ENCODE results near the gene STAT4.

The STAT4 gene

GRCh38 chr2:191166111-191166755 lies 15.4 kb upstream of the STAT4 start:
- Mint-ChIP-seq H3K27ac (no peak overlapping the region), H3K36me3 (no peaks in the 10 kb centered on the region), H3K9me3 (no peaks in the 10 kb centered on the region), H3K4me3 (no peak overlapping the region), H3K4me1 (peaks cover 20% of the 10 kb centered on the region)
- no peak for ATAC-seq
- DNase-seq (ENCODE audit: low spot score in 2 of 2) = no peak

DNA sequence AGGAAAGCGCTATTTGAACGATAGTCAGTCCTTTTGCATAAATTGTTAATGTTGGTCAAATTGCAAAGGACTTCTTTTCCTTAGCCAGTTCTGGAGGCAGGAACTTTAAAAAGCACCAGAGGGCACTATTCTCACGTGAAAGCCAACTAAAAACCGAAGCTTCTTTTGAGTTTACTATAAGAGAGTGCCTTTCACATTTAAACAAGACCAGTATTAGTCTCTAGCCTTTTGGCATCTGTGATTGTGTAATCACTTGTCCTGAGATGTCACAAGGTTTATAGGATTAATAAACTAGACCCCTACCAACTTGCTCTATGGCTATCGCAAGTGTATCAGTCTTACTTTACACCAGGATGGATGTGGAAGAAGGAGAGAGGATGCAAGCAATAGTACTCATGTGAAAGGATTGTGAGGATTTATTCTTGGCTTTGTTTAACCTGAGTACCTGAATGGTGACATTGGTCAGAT lies 14.4 kb upstream of the STAT4 start:
- ATAC-seq (peak; percentile 88), DNase-seq (ENCODE audit: low spot score in 2 of 2) (no peak)
- Mint-ChIP-seq H3K36me3 (no peaks in the 10 kb centered on the region), H3K4me3 (no peak overlapping the region), H3K27ac (no peak overlapping the region), H3K9me3 (no peaks in the 10 kb centered on the region), H3K4me1 (peaks cover 13% of the 10 kb centered on the region)

- H3K27ac Mint-ChIP-seq = no peak overlapping the region
- no peak for ATAC-seq
- DNase-seq (ENCODE audit: low spot score in 2 of 2) = no peak
- H3K36me3 Mint-ChIP-seq = no peaks in the 10 kb centered on the region
- H3K9me3 Mint-ChIP-seq = no peaks in the 10 kb centered on the region
- no peak overlapping the region for H3K4me3 Mint-ChIP-seq
- H3K4me1 Mint-ChIP-seq = peaks cover 21% of the 10 kb centered on the region
Observed at GRCh38 chr2:191158747-191159146, 8.0 kb upstream of the STAT4 start.

DNA sequence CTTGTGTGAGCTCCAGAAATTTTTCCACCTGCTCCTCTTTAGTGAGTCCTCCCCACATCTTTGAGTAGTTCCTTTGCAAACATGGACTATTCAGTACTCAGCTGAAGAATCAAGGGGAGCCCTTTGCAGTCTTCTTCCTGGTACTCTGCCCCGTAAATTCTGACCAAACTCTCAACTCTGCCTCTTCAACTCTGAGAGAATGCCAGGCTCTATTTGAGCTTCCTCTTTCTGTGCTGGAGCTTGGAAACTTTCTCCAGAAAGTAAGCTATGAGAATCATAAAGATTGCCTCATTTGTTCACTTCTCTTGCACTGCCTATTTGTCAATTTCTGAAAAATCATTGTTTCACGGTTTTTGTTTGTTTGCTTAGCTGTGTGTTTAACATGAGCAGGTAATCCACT lies 7.4 kb upstream of the STAT4 start:
- peaks cover 22% of the 10 kb centered on the region for H3K4me1 Mint-ChIP-seq
- H3K36me3 Mint-ChIP-seq = no peaks in the 10 kb centered on the region
- H3K27ac Mint-ChIP-seq = no peak overlapping the region
- H3K9me3 Mint-ChIP-seq = no peaks in the 10 kb centered on the region
- no peak overlapping the region for H3K4me3 Mint-ChIP-seq
- ATAC-seq (no peak), DNase-seq (ENCODE audit: low spot score in 2 of 2) (no peak)

DNA sequence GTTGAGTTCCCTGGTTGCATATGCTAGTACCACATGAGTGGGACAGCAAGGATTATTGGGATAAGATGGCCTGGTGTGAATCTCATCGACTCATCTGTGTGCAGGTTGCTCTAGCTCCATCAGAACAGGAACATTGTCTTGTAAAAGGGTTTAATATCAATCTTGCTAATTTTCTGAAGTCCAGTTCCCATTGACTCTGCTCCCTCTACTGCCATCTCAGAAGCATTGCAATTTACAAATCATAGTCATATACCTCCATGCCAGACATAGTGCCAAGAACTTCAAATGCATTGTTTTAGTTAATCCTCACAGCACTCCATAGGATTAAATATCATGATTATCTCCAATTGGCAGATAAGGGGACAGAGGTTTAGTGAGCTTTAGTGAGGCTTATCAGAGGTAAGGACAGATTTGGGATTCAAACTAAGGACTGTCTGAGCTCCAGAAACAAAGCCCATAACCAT lies 4.8 kb upstream of the STAT4 start:
- Mint-ChIP-seq H3K4me1 (peaks cover 44% of the 10 kb centered on the region), H3K9me3 (no peaks in the 10 kb centered on the region), H3K4me3 (no peak overlapping the region), H3K27ac (peak overlapping the region; percentile 1), H3K36me3 (peaks cover 4% of the 10 kb centered on the region)
- ATAC-seq (peak; percentile 29), DNase-seq (ENCODE audit: low spot score in 2 of 2) (no peak)

- H3K4me1 Mint-ChIP-seq = peaks cover 39% of the 10 kb centered on the region
- peaks cover 9% of the 10 kb centered on the region for H3K36me3 Mint-ChIP-seq
- no peak overlapping the region for H3K4me3 Mint-ChIP-seq
- no peak overlapping the region for H3K27ac Mint-ChIP-seq
- DNase-seq (ENCODE audit: low spot score in 2 of 2) = no peak
- no peak for ATAC-seq
- H3K9me3 Mint-ChIP-seq = no peaks in the 10 kb centered on the region
Observed at GRCh38 chr2:191153716-191154115, 2.9 kb upstream of the STAT4 start.

DNA sequence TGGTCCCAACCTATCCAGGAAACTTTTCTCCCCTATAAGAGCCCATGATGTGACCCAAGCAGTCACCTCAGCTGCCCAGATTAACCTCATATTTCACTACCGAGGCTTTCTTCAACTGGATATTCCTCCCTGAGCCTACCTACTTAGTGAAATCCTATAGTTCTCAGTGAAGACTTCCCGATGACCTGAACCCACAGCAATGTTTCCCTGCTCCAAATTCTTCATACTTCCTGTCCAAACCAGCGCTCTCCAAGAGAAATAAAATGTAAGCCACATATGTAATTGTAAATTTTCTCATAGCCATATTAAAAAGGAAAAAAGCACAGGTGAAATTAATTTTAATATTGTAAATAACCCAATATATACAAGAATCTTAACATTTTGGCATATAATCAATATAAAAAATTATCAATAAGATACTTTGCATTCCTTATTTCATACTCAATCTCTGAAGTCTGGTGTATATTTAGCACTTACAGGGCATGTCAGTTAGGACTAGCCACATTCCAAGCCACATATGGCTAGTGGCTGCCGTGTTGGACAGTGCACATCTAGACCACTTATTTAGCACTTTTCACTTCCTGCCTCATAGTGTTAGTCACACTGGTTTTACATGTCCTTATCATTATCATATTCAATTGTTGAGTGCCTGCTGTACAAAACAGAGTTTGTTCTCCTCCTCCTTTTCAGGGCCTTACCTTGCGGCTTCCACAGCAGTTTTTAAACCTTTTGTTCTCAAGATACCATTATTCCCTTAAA lies 1.9 kb upstream of the STAT4 start:
- peak overlapping the region; percentile 93 for H3K27ac Mint-ChIP-seq
- peak overlapping the region; percentile 85 for H3K4me3 Mint-ChIP-seq
- peak; percentile 62 for ATAC-seq
- no peak for DNase-seq (ENCODE audit: low spot score in 2 of 2)
- peaks cover 19% of the 10 kb centered on the region for H3K36me3 Mint-ChIP-seq
- no peaks in the 10 kb centered on the region for H3K9me3 Mint-ChIP-seq
- peaks cover 47% of the 10 kb centered on the region for H3K4me1 Mint-ChIP-seq

- ATAC-seq (peak; percentile 14), DNase-seq (ENCODE audit: low spot score in 2 of 2) (no peak)
- Mint-ChIP-seq H3K9me3 (no peaks in the 10 kb centered on the region), H3K36me3 (peaks cover 32% of the 10 kb centered on the region), H3K27ac (peak overlapping the region; percentile 93), H3K4me3 (peak overlapping the region; percentile 85), H3K4me1 (peaks cover 59% of the 10 kb centered on the region)
Observed at GRCh38 chr2:191151331-191151730, 537 bp upstream of the STAT4 start.

DNA sequence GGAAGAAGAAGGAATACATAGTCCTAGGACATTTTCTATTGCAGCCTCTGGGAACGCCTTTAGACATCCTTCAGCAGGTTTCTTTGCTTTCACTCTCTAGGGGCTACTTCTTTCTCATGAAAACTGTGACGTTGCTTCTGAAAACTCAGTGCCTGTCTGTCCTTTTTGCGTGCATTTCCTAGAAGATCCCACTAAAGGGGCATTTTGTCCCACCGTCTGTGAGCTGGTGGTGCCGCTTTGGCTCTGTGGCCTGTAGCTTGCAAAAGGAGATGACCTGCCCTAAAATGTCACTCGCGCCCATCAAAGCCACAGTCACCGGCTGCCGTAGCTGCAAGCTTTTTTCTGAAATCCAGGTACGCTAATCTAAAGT lies 579 bp downstream of the STAT4 start:
- Mint-ChIP-seq H3K4me3 (peak overlapping the region; percentile 85), H3K27ac (peak overlapping the region; percentile 93), H3K9me3 (no peaks in the 10 kb centered on the region), H3K36me3 (peaks cover 43% of the 10 kb centered on the region), H3K4me1 (peaks cover 59% of the 10 kb centered on the region)
- DNase-seq (ENCODE audit: low spot score in 2 of 2) (peak in 1 of 2 donors; percentile 23), ATAC-seq (peak; percentile 29)

- H3K4me1 Mint-ChIP-seq = peaks cover 54% of the 10 kb centered on the region
- peak overlapping the region; percentile 85 for H3K4me3 Mint-ChIP-seq
- H3K9me3 Mint-ChIP-seq = no peaks in the 10 kb centered on the region
- ATAC-seq = no peak
- no peak for DNase-seq (ENCODE audit: low spot score in 2 of 2)
- peaks cover 50% of the 10 kb centered on the region for H3K36me3 Mint-ChIP-seq
- peak overlapping the region; percentile 93 for H3K27ac Mint-ChIP-seq
Observed at GRCh38 chr2:191149391-191149790, 1.4 kb downstream of the STAT4 start.

GRCh38 chr2:191148791-191149190 lies 2.0 kb downstream of the STAT4 start:
- H3K4me1 Mint-ChIP-seq = peaks cover 60% of the 10 kb centered on the region
- DNase-seq (ENCODE audit: low spot score in 2 of 2) (no peak), ATAC-seq (peak; percentile 14)
- no peaks in the 10 kb centered on the region for H3K9me3 Mint-ChIP-seq
- peaks cover 56% of the 10 kb centered on the region for H3K36me3 Mint-ChIP-seq
- peak overlapping the region; percentile 85 for H3K4me3 Mint-ChIP-seq
- H3K27ac Mint-ChIP-seq = peak overlapping the region; percentile 93

DNA sequence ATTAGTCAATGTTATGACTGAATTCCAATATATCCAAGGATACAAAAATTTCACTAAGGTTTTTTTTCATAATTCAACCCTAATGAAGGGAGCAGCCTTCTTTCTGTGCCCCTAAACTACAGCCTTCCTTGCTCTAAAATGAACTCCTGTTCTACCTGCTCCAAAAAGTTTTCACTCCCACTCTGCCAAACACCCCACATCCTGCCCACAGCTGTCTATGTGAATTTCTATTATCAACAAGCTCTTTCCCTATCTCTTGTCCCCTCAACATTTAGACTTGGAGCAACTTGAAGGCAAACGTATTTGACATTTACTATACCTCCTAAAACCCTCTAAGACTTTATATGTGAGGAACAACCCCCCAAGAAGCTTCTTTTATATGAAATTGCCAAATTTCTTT lies 2.5 kb downstream of the STAT4 start:
- peaks cover 61% of the 10 kb centered on the region for H3K36me3 Mint-ChIP-seq
- DNase-seq (ENCODE audit: low spot score in 2 of 2) = no peak

GRCh38 chr2:191145769-191146471 lies 4.9 kb downstream of the STAT4 start:
- H3K27ac Mint-ChIP-seq = peak overlapping the region; percentile 74
- H3K36me3 Mint-ChIP-seq = peaks cover 80% of the 10 kb centered on the region
- H3K4me1 Mint-ChIP-seq = peaks cover 51% of the 10 kb centered on the region
- no peaks in the 10 kb centered on the region for H3K9me3 Mint-ChIP-seq
- DNase-seq (ENCODE audit: low spot score in 2 of 2) (no peak), ATAC-seq (no peak)
- peak overlapping the region; percentile 37 for H3K4me3 Mint-ChIP-seq

More for the DNA sequence above, 2.5 kb downstream of the STAT4 start:
- Mint-ChIP-seq H3K9me3 (no peaks in the 10 kb centered on the region), H3K27ac (peak overlapping the region; percentile 93), H3K4me1 (peaks cover 62% of the 10 kb centered on the region), H3K4me3 (peak overlapping the region; percentile 85)
- ATAC-seq = no peak

GRCh38 chr2:191144217-191144616 lies 6.6 kb downstream of the STAT4 start:
- no peaks in the 10 kb centered on the region for H3K9me3 Mint-ChIP-seq
- peaks cover 68% of the 10 kb centered on the region for H3K4me1 Mint-ChIP-seq
- peaks cover 89% of the 10 kb centered on the region for H3K36me3 Mint-ChIP-seq
- no peak for ATAC-seq
- H3K4me3 Mint-ChIP-seq = peak overlapping the region; percentile 9
- H3K27ac Mint-ChIP-seq = peak overlapping the region; percentile 77
- no peak for DNase-seq (ENCODE audit: low spot score in 2 of 2)

- Mint-ChIP-seq H3K4me3 (peak overlapping the region; percentile 9), H3K36me3 (peaks cover 89% of the 10 kb centered on the region), H3K27ac (peak overlapping the region; percentile 77), H3K4me1 (peaks cover 73% of the 10 kb centered on the region), H3K9me3 (no peaks in the 10 kb centered on the region)
- DNase-seq (ENCODE audit: low spot score in 2 of 2) (no peak), ATAC-seq (no peak)
Observed at GRCh38 chr2:191143791-191144190, 7.0 kb downstream of the STAT4 start.

Data from stimulated activated effector memory CD8-positive, alpha-beta T cell treated with anti-CD3 and anti-CD28 coated beads, Interleukin-12 subunit alpha, Interleukin-12 subunit beta, amount 100 ng/mL, for 72 hours (primary cell).